ENCODE measurements around the gene OOSP2. TPM values are rescaled to one million over a fixed set of nuclear protein-coding genes. Genes with fewer than 3 reads are reported as not detected.

OOSP2 gene
- total RNA-seq, 4 donors from 2014 or later, result not detected

GRCh38 chr11:60085909-60086308 lies 45.7 kb downstream of the OOSP2 start:
- no peak overlapping the region for H3K27ac ChIP-seq
- DNase-seq (ENCODE audit: low spot score in 2 of 2), result no peak
- H3K36me3 ChIP-seq, result no peaks in the 10 kb centered on the region
- no peak overlapping the region for H3K4me3 ChIP-seq
- H3K27me3 ChIP-seq, result no peaks in the 10 kb centered on the region
- no peaks in the 10 kb centered on the region for H3K4me1 ChIP-seq
- H3K9me3 ChIP-seq, result no peaks in the 10 kb centered on the region
- TF ChIP-seq CTCF (IDR thresholded peaks at IDR 0.05) (no peak), EP300 (IDR thresholded peaks at IDR 0.05) (no peak), POLR2AphosphoS5 (IDR thresholded peaks at IDR 0.05) (no peak), POLR2A (IDR thresholded peaks at IDR 0.05) (no peak)
- 81% methylated on average over 2 of the region's 2 CpGs for whole genome bisulfite sequencing

- DNase-seq (ENCODE audit: low spot score in 2 of 2), result no peak
- Histone ChIP-seq H3K9me3 (no peaks in the 10 kb centered on the region), H3K4me3 (no peak overlapping the region), H3K27me3 (no peaks in the 10 kb centered on the region), H3K4me1 (no peaks in the 10 kb centered on the region), H3K27ac (no peak overlapping the region), H3K36me3 (no peaks in the 10 kb centered on the region)
- TF ChIP-seq CTCF (IDR thresholded peaks at IDR 0.05) (no peak), EP300 (IDR thresholded peaks at IDR 0.05) (no peak), POLR2A (IDR thresholded peaks at IDR 0.05) (no peak), POLR2AphosphoS5 (IDR thresholded peaks at IDR 0.05) (no peak)
- 87% methylated on average over 1 of the region's 1 CpG for WGBS
These were observed 47.0 kb downstream of the OOSP2 start for GRCh38 chr11:60087239-60087638.

GRCh38 chr11:60088364-60088763 lies 48.2 kb downstream of the OOSP2 start, which contains the start of gene MS4A2:
TSS of gene MS4A2 (plus strand) at chr11:60088664. CDS start at chr11:60088766, 102 bp downstream.
- TF ChIP-seq POLR2AphosphoS5 (IDR thresholded peaks at IDR 0.05), result no peak
- TF ChIP-seq EP300 (IDR thresholded peaks at IDR 0.05), result no peak
- TF ChIP-seq CTCF (IDR thresholded peaks at IDR 0.05), result no peak
- no peak for TF ChIP-seq POLR2A (IDR thresholded peaks at IDR 0.05)
- no peak within 1 kb of the TSS for H3K4me3 ChIP-seq
- no peaks in the 10 kb centered on the region for H3K9me3 ChIP-seq
- H3K27ac ChIP-seq, result no peak within 1 kb of the TSS
- H3K4me1 ChIP-seq, result no peaks in the 10 kb centered on the region
- no peaks in the 10 kb centered on the region for H3K36me3 ChIP-seq
- no peak for DNase-seq (ENCODE audit: low spot score in 2 of 2)
- 92% methylated on average over 1 of the region's 1 CpG for WGBS
- H3K27me3 ChIP-seq, result no peaks in the 10 kb centered on the region

- 65% methylated on average over 4 of the region's 4 CpGs for WGBS
- Histone ChIP-seq H3K27ac (no peak overlapping the region), H3K27me3 (no peaks in the 10 kb centered on the region), H3K36me3 (no peaks in the 10 kb centered on the region), H3K4me3 (no peak overlapping the region), H3K9me3 (no peaks in the 10 kb centered on the region), H3K4me1 (no peaks in the 10 kb centered on the region)
- no peak for DNase-seq (ENCODE audit: low spot score in 2 of 2)
- TF ChIP-seq POLR2AphosphoS5 (IDR thresholded peaks at IDR 0.05) (no peak), EP300 (IDR thresholded peaks at IDR 0.05) (no peak), CTCF (IDR thresholded peaks at IDR 0.05) (no peak), POLR2A (IDR thresholded peaks at IDR 0.05) (no peak)
These were observed 55.4 kb downstream of the OOSP2 start for GRCh38 chr11:60095477-60096120.

- Histone ChIP-seq H3K9me3 (no peaks in the 10 kb centered on the region), H3K27ac (no peak overlapping the region), H3K27me3 (no peaks in the 10 kb centered on the region), H3K4me1 (no peaks in the 10 kb centered on the region), H3K4me3 (no peak overlapping the region), H3K36me3 (no peaks in the 10 kb centered on the region)
- TF ChIP-seq POLR2AphosphoS5 (IDR thresholded peaks at IDR 0.05), result no peak
- no peak for TF ChIP-seq POLR2A (IDR thresholded peaks at IDR 0.05)
- TF ChIP-seq CTCF (IDR thresholded peaks at IDR 0.05), result no peak
- no peak for TF ChIP-seq EP300 (IDR thresholded peaks at IDR 0.05)
- WGBS, result 92% methylated on average over 1 of the region's 1 CpG
- DNase-seq (ENCODE audit: low spot score in 2 of 2), result no peak
These were observed 57.0 kb downstream of the OOSP2 start for GRCh38 chr11:60097189-60097588.

Other genes starting within 250 kb of the OOSP2 start
- gene MRPL16, start 229.6 kb upstream of the OOSP2 start, total RNA-seq, result 10 to 100 TPM; 27.8 to 42.0 (median 32.4) TPM
- not detected for gene CBLIF, start 194.9 kb upstream of the OOSP2 start, total RNA-seq
- 1 to 10 TPM in 3 of 4 donors, under 1 TPM in 1; 0.76 to 5.3 (median 1.8) TPM for gene TCN1, start 173.9 kb upstream of the OOSP2 start, total RNA-seq
- not detected for gene OOSP3, start 161.6 kb upstream of the OOSP2 start, total RNA-seq
- not detected for gene OOSP1, start 102.0 kb upstream of the OOSP2 start, total RNA-seq
- gene OOSP4A, start 76.4 kb upstream of the OOSP2 start, total RNA-seq, result not detected
- gene OOSP4B, start 23.2 kb upstream of the OOSP2 start, total RNA-seq, result not detected
- not detected for gene MS4A3, start 16.3 kb downstream of the OOSP2 start, total RNA-seq
- 1 to 10 TPM in 2 of 4 donors, under 1 TPM in 1, not detected in 1; 0.32 to 1.5 (median 1.2) TPM for gene MS4A2, start 48.3 kb downstream of the OOSP2 start, total RNA-seq
- 10 to 100 TPM in 2 of 4 donors, 1 to 10 TPM in 2; 6.9 to 13.4 (median 9.2) TPM for gene MS4A6A, start 142.7 kb downstream of the OOSP2 start, total RNA-seq
- gene MS4A4E, start 202.7 kb downstream of the OOSP2 start, total RNA-seq, result 1 to 10 TPM in 1 of 4 donors, under 1 TPM in 2, not detected in 1; 0.60 to 5.1 (median 0.98) TPM
- 1 to 10 TPM; 2.1 to 4.8 (median 2.4) TPM for gene MS4A4A, start 240.3 kb downstream of the OOSP2 start, total RNA-seq